ENCODE data around the gene GINS2. TPM values are rescaled to one million over a fixed set of nuclear protein-coding genes. Genes with fewer than 3 reads are reported as not detected.

The GINS2 gene
- total RNA-seq (2022) (6.9 and 11.3 TPM in 2 replicates), Bru-seq, nascent RNA (percentile 41 among the genes with signal in this experiment), BruChase-seq, experiment 1, labeled RNA remaining after a 6-hour chase (percentile 51 among the genes with signal in this experiment), BruChase-seq, experiment 2, labeled RNA remaining after a 2-hour chase (percentile 46 among the genes with signal in this experiment)
- long read RNA-seq, transcript GINS2-201 (5 exons, 2,673 nt) = major isoform, 18 of 20 reads
- long read RNA-seq, partial matches to known transcripts = 1 of 20 reads
- long read RNA-seq, other reads (novel, unspliced or antisense) = 1 of 20 reads

- CTCF ChIA-PET = interaction anchor here (1.0 kb wide), 1 partner anchor 14 kb away, joined by 3 read pairs; no protein-coding TSS in a partner anchor
- peak; percentile 87 for DNase-seq (ENCODE audit: unreplicated experiment)
- intact Hi-C loops (cut with micrococcal nuclease) = no loop called here
- TSS peak; percentile 28 for BruUV-seq (replicated peaks)
- Mint-ChIP-seq H3K4me1 (ENCODE audit: insufficient read depth, unreplicated experiment) (no peaks in the 10 kb centered on the region), H3K27ac (ENCODE audit: low read depth, unreplicated experiment) (no peak within 1 kb of the TSS), H3K27me3 (ENCODE audit: insufficient read depth, unreplicated experiment) (no peaks in the 10 kb centered on the region), H3K4me3 (ENCODE audit: unreplicated experiment) (peak within 1 kb of the TSS; percentile 59), H3K36me3 (ENCODE audit: insufficient read depth, unreplicated experiment) (peaks cover 4% of the 10 kb centered on the region), H3K9me3 (ENCODE audit: unreplicated experiment) (no peaks in the 10 kb centered on the region)
- TF ChIP-seq CTCF (IDR thresholded peaks at IDR 0.05; ENCODE audit: unreplicated experiment) = no peak
- POLR2A ChIA-PET = no interaction called here
Observed at GRCh38 chr16:85688586-85689284, at the start of gene GINS2. Gene GINS2, minus strand, starts transcription at chr16:85688954. Its CDS starts 56 bp downstream, at chr16:85688898.

- H3K27me3 Mint-ChIP-seq (ENCODE audit: insufficient read depth, unreplicated experiment) = no peaks in the 10 kb centered on the region
- no peak overlapping the region for H3K27ac Mint-ChIP-seq (ENCODE audit: low read depth, unreplicated experiment)
- TF ChIP-seq CTCF (IDR thresholded peaks at IDR 0.05; ENCODE audit: unreplicated experiment) = no peak
- intact Hi-C loops (cut with micrococcal nuclease) = no loop called here
- H3K4me1 Mint-ChIP-seq (ENCODE audit: insufficient read depth, unreplicated experiment) = peaks cover 6% of the 10 kb centered on the region
- no peak for DNase-seq (ENCODE audit: unreplicated experiment)
- H3K9me3 Mint-ChIP-seq (ENCODE audit: unreplicated experiment) = no peaks in the 10 kb centered on the region
- no TSS peak for BruUV-seq (replicated peaks)
- peaks cover 41% of the 10 kb centered on the region for H3K36me3 Mint-ChIP-seq (ENCODE audit: insufficient read depth, unreplicated experiment)
- no peak overlapping the region for H3K4me3 Mint-ChIP-seq (ENCODE audit: unreplicated experiment)
- POLR2A ChIA-PET = interaction anchor here (0.8 kb wide), 1 partner anchor 709 kb away, joined by 3 read pairs; the partner anchor contains the start of gene KIAA0513
- CTCF ChIA-PET = interaction anchor here (0.6 to 2.8 kb wide), 8 partner anchors 9 to 121 kb away, joined by 3 to 12 read pairs (median 4); no protein-coding TSS in a partner anchor
Observed at GRCh38 chr16:85736921-85737320, 48.2 kb upstream of the GINS2 start.

GRCh38 chr16:85735946-85736345 lies 47.2 kb upstream of the GINS2 start:
- no TSS peak for BruUV-seq (replicated peaks)
- intact Hi-C loops (cut with micrococcal nuclease) = no loop called here
- ChIA-PET POLR2A (no interaction called here), CTCF (interaction anchor here (0.5 to 2.8 kb wide), 6 partner anchors 10 to 266 kb away, joined by 3 to 12 read pairs (median 6); no protein-coding TSS in a partner anchor)
- Mint-ChIP-seq H3K4me1 (ENCODE audit: insufficient read depth, unreplicated experiment) (peaks cover 6% of the 10 kb centered on the region), H3K27ac (ENCODE audit: low read depth, unreplicated experiment) (no peak overlapping the region), H3K36me3 (ENCODE audit: insufficient read depth, unreplicated experiment) (peaks cover 31% of the 10 kb centered on the region), H3K9me3 (ENCODE audit: unreplicated experiment) (no peaks in the 10 kb centered on the region), H3K27me3 (ENCODE audit: insufficient read depth, unreplicated experiment) (no peaks in the 10 kb centered on the region), H3K4me3 (ENCODE audit: unreplicated experiment) (no peak overlapping the region)
- no peak for DNase-seq (ENCODE audit: unreplicated experiment)
- no peak for TF ChIP-seq CTCF (IDR thresholded peaks at IDR 0.05; ENCODE audit: unreplicated experiment)

GRCh38 chr16:85735225-85735635 lies 46.5 kb upstream of the GINS2 start:
- CTCF ChIA-PET = interaction anchor here (0.6 to 2.8 kb wide), 2 partner anchors 18 to 266 kb away, joined by 3 to 12 read pairs; no protein-coding TSS in a partner anchor

More at GRCh38 chr16:85735225-85735635, 46.5 kb upstream of the GINS2 start:
- intact Hi-C loops (cut with micrococcal nuclease) = no loop called here
- H3K27me3 Mint-ChIP-seq (ENCODE audit: insufficient read depth, unreplicated experiment) = no peaks in the 10 kb centered on the region
- BruUV-seq (replicated peaks) = no TSS peak
- peaks cover 6% of the 10 kb centered on the region for H3K4me1 Mint-ChIP-seq (ENCODE audit: insufficient read depth, unreplicated experiment)
- H3K9me3 Mint-ChIP-seq (ENCODE audit: unreplicated experiment) = no peaks in the 10 kb centered on the region
- POLR2A ChIA-PET = no interaction called here
- no peak for TF ChIP-seq CTCF (IDR thresholded peaks at IDR 0.05; ENCODE audit: unreplicated experiment)
- DNase-seq (ENCODE audit: unreplicated experiment) = no peak
- no peak overlapping the region for H3K4me3 Mint-ChIP-seq (ENCODE audit: unreplicated experiment)
- H3K27ac Mint-ChIP-seq (ENCODE audit: low read depth, unreplicated experiment) = no peak overlapping the region
- H3K36me3 Mint-ChIP-seq (ENCODE audit: insufficient read depth, unreplicated experiment) = peaks cover 24% of the 10 kb centered on the region
